GM19099 (cell line): ENCODE measurements around the gene C11orf65.

Source experiments
- POLR2A ChIP-seq: IDR thresholded peaks from 3 replicates; pipeline ENCODE4 v1.6.1; 2011; ENCODE audit warnings: low read depth; ENCODE audit not compliant: insufficient read length; ENCODE audit errors: extremely low read depth

C11orf65 gene

GRCh38 chr11:108486828-108487227 lies 19.5 kb upstream of the C11orf65 start:
- no peak for TF ChIP-seq POLR2A

GRCh38 chr11:108486331-108486730 lies 19.0 kb upstream of the C11orf65 start:
- no peak for TF ChIP-seq POLR2A

GRCh38 chr11:108483163-108483562 lies 15.8 kb upstream of the C11orf65 start:
- no peak for TF ChIP-seq POLR2A

- no peak for TF ChIP-seq POLR2A
Measured at GRCh38 chr11:108474664-108475463, 7.5 kb upstream of the C11orf65 start.

GRCh38 chr11:108472681-108473080 lies 5.4 kb upstream of the C11orf65 start:
- TF ChIP-seq POLR2A: no peak

GRCh38 chr11:108468478-108468864 lies 1.1 kb upstream of the C11orf65 start:
- TF ChIP-seq POLR2A: no peak

GRCh38 chr11:108466405-108466804 lies 924 bp downstream of the C11orf65 start:
- TF ChIP-seq POLR2A: no peak

- no peak for TF ChIP-seq POLR2A
Measured at GRCh38 chr11:108453207-108453835, 14.0 kb downstream of the C11orf65 start.

- TF ChIP-seq POLR2A: no peak
Measured at GRCh38 chr11:108436594-108436993, 30.7 kb downstream of the C11orf65 start.

- TF ChIP-seq POLR2A: no peak
Measured at GRCh38 chr11:108435066-108435465, 32.3 kb downstream of the C11orf65 start.

- TF ChIP-seq POLR2A: no peak
Measured at GRCh38 chr11:108432783-108433182, 34.5 kb downstream of the C11orf65 start.

GRCh38 chr11:108431997-108432396 lies 35.3 kb downstream of the C11orf65 start:
- TF ChIP-seq POLR2A: no peak

GRCh38 chr11:108431370-108431769 lies 36.0 kb downstream of the C11orf65 start:
- no peak for TF ChIP-seq POLR2A

- no peak for TF ChIP-seq POLR2A
Measured at GRCh38 chr11:108414958-108415357, 52.4 kb downstream of the C11orf65 start.

- no peak for TF ChIP-seq POLR2A
Measured at GRCh38 chr11:108405706-108406105, 61.6 kb downstream of the C11orf65 start.

GRCh38 chr11:108403052-108403451 lies 64.3 kb downstream of the C11orf65 start:
- no peak for TF ChIP-seq POLR2A
